Measurements from ENCODE around the gene CRYAA.
"Not testable (repeated sequence)": the region's sequence is repeated elsewhere in the genome, so short reads cannot be mapped to it uniquely, and the experiment has no call there.

CRYAA gene, protein sequence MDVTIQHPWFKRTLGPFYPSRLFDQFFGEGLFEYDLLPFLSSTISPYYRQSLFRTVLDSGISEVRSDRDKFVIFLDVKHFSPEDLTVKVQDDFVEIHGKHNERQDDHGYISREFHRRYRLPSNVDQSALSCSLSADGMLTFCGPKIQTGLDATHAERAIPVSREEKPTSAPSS

DNA sequence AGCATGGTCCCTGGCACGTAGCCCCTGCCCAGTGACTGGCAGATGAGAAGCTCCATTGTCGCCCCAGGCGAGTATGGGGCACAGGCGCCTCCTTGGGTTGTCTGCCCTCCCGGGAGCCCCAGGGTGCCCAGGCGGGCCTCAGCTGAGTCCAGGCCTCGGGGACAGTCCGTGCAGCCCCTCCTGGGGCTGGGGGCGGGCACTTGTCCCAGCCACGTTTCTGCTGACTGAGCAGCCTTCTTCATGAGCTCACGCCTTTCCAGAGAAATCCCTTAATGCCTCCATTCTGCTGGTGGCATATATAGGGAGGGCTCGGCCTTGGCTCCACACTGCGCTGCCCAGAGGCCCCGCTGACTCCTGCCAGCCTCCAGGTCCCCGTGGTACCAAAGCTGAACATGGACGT lies at the start of gene CRYAA:
Gene CRYAA (plus strand): TSS at position 301 of the 400 bp plus-strand sequence. CDS start 92 bp downstream, at position 393.
- not testable (repeated sequence) for DNase-seq

DNA sequence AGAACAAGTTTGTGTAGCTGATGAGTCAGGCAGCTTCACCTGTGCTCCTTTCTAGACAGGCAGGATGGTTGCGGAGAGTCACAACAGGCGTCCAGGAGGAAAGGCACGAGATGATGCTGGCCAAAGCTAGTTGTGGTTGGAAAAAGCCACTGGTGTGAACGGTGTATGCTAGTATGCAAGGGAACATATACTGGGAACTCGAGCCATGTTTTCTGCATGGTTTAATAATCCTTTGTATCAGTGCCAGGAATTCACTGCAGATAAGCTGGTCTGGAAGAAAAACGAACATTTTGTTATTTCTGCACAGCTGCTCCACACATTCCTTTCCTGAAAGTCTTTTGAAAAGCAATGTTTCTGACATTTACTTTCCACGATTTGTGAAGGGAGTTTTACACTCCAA lies 38.7 kb upstream of the CRYAA start:
- DNase-seq = not testable (repeated sequence)

DNA sequence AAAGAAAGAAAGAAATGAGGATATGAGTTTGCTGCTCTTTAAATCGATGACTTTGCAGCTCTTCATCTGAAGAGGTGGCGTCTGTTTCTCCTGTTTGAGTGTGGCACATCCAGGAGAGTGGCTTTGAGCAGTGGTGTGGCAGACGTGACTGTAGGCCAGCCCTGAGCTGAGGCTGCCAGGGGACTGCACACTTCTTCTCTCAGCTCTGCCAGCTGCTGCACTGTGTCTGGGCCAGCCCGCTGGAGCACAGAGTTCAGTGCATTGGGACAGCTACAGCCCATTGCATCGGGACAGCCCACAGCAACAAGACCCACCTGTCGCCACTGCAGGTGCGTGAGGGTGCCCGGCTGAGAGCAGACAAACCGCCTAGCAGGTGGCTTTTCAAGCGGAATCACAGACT lies 34.3 kb upstream of the CRYAA start:
- DNase-seq = not testable (repeated sequence)

DNA sequence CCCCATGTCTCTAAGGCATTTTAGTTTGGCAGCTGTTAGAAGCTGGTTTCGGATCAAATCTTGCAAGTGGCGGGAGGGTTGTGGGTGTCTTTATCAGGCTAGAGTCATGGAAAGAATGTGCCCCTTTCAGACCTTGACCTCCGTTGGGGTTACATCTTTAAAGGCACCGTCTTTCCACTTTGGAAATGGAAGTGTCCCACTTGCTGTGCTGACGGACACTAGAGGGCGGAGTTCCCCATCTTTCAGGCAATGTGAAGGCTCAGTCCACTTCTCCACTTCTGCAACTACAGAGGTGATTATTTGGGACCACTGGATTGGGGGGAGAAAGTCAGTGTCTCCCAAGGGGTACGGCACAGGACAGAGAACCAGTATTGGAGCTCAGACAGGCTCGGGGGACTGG lies 29.9 kb upstream of the CRYAA start:
- not testable (repeated sequence) for DNase-seq

DNA sequence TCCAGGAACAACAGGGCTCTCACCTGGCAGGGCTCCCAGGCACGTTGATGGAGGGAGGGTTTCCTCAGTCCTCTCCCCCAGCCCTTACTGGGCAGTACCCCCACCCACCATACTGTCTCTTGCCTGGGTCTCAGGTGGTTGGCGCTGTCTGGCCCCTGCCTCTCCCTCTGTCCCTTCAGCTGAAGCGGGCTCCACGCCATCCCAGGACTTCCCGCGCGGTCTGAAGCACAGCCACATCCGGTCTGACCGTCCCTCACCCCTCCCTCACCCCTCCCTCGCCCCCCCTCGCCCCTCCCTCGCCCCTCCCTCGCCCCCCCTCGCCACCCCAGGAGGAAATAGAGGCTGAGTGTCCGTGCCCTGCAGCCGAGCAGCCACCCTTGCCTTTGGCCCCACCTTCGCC lies 27.4 kb upstream of the CRYAA start:
- DNase-seq = not testable (repeated sequence)

DNA sequence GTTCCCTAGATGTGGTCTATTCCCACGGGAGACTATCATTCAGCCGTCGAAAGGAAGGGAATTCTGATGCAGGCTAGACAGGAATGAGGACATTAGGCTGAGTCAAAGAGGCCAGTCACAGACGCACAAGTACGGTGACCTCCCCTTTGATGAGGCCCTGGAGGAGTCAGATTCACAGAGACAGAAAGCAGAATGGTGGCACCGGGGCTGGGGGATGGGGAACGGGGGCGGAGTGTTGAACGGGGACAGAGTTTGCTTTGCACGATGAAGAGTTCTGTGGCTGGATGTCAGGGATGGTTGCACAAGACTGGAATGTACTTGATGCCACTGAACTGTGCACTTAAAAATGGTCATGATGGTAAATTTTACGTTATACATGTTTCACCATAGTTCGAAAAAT lies 22.2 kb upstream of the CRYAA start:
- not testable (repeated sequence) for DNase-seq

DNA sequence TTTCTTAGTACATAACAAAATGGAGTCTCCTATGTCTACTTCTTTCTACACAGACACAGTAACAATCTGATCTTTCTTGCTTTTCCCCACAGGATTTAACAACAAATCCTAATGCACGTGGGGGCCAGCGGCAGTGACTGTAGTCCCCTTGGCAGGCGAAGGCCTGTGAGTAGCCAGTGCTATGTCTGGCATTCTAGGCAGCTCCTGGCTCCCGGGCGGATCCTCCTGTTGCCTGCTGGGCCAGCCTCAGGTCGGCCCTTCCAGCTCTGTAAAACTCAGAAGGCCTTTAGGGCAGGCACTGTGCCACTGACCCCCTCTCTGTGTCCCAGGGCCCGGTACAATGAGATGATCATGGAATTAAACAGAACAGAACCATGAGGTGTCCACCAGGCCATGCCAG lies 20.8 kb upstream of the CRYAA start:
- not testable (repeated sequence) for DNase-seq

DNA sequence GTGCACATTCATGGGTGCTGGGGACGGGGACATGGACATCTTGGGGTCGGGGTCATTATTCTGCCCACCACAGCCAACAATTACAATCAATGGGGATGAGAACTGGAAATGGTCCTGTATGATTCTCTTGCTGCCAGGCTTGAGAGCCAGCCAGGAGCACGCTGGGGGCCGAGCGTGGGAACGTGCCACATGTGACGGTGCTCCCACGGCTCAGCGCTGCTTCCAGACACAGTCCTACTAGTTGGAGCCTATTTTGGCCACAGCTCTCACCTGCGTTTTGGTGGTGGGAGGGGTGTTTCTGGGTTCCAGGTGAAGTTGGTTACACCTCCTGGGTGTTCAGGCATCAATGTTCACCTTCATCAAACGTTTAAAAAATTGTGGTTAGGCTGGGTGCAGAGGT lies 19.5 kb upstream of the CRYAA start:
- not testable (repeated sequence) for DNase-seq

DNA sequence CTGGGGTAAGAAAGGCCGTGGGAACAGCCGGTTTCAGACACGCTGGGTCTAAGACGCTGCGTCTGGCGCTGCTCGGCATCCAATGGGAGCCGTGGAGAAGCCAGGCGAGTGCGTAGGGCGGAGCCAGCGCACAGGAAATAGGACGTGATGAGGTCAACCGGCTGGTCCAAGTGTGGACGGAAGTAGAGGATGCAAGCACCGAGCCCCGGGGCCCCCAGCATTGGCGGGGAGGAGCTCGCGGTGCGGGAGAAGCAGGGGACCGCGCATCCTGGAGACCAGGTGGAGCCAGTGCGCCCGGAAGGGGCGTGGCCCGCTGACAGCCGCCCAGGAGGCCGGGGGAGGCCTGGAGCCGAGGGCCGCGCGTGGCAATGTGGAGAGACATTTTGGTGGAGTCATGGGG lies 15.2 kb upstream of the CRYAA start:
- DNase-seq = not testable (repeated sequence)

DNA sequence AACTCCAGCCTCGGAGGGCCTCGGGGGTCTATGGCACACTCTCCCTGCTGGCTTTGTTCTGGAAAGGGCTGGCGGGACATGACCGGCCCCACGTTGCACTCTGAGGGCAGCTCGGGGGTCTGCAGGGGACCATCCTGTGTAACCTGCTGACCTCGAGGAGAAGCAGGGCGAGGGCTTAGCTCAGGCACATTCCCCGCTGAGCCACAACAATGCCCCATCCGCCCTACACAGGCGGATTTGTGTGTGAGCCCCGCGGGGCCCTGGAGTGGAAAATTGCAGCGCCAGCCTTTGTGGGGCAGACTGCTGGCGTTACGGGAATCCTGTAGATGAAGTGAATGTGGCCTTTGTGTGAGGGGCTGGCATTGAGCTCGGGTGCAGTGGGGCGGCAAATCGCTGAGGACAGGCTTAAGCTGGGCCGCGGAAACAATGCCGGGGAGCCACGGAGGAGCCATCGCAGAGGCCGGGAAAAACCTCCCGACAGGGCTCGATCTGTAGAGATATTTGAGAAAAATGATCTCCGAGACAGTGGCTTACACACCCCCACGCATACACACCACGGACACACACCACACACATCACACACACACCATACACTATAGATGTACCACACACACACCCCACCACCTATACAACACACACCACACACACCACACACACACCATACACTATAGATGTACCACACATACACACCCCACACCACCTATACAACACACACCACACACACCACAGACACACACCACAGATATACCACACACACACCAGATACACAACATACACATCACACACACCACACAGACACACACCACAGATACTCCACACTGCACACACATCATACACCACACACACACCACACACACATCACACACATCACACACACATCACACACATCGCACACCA lies 9.3 kb upstream of the CRYAA start:
- not testable (repeated sequence) for DNase-seq

DNA sequence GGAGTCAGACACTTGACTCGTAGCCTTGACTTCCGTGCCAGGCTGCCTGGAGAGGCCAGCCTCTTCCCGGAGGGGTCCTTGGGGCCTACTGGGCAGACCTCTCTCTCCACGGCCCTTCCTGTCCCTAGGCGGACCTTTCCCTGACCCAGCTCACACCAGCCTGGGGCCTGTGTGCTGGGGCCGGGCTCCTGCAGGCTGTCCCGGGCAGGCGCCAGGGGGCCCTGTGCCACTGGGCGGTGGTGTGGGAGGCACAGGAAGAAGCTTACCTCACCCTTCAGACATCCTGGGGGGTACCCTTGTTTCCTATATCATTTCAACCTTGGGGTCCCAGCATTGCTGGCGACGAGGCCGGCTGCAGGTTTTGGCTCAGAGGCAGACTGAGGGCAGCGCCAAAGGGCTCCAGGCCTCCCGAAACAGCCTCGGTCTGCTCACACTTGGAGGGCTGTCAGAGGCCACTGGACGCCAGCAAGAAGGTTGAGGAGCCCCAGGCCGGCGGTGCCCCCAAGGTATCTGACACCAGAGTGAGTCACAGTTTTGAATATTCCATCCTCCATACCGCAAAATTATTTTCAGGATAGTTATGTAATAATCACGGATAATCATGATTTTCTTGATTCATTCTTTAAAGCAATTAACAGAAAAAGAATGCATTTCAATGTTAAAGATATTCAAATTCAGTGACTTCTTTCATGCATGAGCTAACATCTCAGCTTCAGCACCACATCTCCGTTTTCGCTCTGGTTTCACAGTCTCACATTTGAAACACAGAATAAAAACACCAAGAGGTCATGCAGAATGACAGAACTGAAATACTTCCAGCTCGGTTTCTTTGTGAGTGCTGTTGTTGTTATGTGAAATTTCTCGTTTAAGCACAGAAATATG lies 6.7 kb upstream of the CRYAA start:
- not testable (repeated sequence) for DNase-seq

DNA sequence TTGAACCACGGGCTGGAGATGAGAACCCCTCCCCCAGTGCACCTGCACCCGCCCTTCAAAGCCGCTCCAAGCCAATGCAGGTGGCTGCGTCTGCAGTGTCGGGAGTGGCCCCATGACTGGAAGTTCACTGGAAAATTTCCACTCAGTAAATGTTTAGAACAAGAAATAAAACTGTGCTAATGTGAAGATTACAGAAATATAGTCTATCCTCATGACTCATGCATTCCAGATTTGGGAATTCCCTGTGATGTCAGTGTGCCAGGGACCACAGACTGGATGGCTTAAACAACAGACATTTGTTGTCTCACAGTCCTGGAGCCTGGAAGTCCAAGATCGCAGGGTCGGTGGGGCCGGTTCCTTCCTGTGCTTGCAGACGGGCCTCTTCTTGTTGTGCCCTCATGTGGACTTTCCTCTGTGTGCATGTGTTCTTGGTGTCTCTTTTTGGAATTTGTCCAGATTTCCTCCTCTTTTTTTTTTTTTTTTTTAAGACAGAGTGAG lies 6.1 kb upstream of the CRYAA start:
- DNase-seq = not testable (repeated sequence)

DNA sequence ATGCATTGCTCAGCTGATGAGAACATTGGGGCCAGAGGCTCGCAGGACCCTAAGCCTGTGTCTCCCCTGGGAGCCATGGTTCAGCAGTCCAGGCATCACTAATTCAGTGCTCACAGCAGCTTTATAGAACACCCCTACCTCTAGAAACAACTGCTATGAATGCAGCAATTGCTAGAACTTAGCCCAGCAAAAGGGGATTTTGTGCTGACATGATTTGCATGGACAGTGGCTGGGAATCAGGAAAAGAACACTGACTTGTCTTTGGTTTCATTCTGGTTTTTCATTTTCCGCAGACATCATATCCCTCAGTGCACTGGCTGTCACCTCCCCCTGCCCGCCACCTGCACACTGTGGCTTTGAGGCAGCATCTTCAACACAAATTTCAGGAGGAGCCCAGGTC lies 4.0 kb upstream of the CRYAA start:
- not testable (repeated sequence) for DNase-seq

DNA sequence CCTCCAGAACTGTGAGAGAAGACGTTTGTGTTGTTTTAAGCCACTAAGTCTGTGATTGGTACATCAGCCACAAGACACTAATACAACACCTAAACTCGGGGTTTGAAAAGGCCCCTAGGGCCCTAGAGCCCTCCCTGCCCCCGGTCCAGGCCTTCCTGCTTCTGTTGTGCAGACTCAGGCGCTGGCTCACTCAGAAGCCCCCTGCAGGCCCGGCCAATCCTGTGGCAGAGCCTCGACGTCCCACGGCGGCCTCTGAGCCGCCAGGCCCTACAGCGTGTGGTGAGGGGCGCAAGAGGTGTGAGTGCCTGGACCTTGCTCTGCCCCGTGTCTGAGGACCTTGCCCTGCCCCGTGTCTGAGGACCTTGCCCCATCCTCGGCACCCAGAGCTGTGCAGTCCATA lies 3.1 kb upstream of the CRYAA start:
- DNase-seq = not testable (repeated sequence)

DNA sequence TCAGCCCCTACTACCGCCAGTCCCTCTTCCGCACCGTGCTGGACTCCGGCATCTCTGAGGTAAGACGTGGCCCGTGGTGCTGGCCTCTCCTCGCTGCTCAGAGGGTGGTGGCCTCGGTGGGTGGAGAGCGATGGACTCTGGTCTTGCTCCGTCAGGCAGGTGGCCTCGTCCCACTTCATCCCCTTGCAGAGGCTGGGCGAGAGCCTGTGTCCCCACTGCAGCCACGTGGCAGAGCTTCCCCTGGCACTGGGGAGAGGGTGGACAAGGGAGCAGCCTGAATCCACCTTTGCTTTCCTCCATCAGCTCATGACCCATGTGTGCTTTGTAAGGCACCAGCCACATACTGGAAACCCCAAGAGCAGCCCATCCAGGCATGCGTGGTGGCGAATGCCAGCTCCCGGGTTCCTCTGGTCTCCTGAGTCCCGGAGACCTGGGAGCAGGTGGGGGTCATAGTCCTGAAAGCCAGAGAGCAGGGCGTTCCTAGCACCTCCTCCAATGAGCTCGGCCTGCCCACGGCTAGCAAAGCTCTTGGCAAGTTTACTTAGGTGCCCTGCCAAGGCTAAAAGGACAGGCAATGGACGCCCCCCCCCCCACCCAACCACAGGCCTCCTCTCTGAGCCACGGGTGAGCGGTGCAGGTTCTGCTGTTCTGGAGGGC lies 550 bp downstream of the CRYAA start:
- DNase-seq = not testable (repeated sequence)

DNA sequence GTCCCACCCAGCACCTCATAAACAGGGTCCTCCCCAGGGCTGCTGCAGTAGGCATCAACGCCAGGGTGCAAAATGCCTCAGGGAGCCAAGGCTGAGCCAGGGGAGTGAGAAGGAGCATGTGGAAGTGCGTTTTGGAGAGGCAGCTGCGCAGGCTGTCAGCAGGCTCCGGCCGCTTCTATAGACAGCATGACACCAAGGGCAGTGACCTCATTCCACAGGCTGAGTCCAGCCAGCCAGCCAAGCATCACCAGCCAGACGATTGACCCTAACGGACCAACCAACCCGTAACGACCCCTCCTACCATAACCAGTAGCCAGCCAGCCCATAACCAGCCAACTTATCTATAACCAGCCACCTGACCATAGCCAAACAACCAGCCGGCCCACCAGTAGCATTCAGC lies 1.1 kb downstream of the CRYAA start:
- not testable (repeated sequence) for DNase-seq

DNA sequence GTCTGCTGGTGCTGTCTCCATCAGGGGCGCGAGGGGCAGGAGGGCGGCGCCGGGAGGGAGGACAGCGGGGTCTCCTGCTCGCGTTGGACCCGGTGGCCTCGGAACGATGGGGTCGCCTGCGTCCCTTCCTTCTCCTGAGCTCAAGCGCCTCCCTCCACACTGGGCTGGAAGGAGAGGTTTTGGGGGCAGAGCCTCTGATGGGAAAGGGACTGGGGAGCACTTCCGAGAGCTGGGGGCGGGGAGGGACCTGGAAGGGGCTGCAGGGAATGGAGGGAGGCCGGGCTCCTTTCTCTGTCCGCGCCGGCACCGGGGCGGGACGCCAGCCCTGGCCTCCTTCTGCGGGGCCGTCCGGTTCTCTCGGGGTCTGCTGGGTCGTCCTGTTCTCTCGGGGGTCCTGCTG lies 4.0 kb downstream of the CRYAA start:
- DNase-seq = not testable (repeated sequence)

DNA sequence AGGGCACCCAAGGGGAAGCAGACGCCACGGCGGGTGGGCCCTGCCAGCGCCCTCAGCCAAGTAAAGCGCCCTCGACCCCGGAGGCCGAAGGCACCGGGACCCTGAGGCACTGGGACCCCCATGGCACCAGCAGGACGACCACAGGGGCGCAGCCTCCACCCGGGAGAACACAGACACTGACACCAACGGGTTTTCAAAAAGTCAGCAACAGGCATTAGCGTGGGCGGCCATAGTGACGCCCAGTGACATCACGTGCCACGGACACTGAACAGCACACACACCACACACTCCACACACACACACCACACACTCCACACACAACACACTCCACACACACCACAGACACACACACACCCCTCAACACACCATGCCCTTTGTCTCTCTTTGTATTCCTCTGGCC lies 4.6 kb downstream of the CRYAA start:
- DNase-seq = peak; percentile 43

DNA sequence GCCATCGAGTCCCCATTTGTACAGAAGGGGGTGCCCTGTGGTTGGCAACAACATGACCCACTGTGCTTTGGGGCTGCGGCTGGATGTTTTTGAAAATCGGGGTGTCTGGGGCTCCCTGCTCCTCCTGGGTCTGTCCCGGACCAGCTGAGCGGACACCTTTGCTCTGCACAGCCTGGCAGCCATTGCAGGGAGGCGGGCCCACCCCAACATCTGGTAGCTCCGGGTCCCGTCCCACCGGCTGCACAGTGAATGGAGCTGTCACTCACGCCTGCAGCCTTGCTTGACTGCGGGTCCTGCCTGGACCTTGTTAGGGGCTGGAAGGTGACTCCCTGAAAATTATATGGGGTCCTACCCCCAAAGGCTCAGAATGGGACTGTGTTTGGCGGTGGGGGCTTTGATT lies 5.1 kb downstream of the CRYAA start:
- not testable (repeated sequence) for DNase-seq

DNA sequence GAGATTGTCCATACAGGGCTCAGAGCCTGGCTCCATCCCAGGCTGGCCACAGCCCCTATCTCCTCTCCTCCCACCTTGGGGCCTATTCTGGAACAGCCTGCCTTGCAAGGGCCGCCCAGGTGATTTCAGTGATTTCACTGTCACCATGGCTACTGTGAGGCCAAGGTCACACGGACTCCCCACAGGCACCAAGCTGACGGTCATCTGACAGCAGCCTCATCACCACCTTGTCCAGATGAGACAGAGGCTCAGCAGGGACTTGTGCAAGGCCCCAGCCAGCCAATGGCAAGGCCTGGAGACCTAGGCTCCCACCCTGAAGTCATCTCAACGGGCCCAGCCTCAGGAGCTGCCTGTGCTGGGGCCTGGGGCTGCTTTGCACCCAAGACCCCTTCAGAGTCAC lies 6.2 kb downstream of the CRYAA start:
- DNase-seq = not testable (repeated sequence)

DNA sequence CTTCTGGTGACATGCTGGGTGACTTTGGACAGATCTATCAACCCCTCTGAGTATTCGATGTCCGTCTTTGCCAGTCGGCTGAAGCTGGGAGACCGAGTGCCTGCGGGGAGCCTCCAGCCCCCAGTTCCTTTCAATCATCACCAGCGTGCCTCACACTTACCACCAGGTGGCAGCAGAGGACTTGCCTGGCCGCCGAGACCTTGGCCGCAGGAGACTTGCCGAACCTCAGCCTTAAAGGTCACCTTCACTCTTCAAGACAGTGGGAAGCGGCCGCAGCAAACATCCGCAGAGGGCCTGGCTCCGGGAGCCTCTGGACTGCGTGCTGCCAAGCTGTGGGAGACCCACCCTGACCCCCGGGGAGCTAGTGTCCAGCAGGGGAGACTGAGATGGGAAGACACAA lies 7.8 kb downstream of the CRYAA start:
- not testable (repeated sequence) for DNase-seq

Measured in CD4-positive, alpha-beta T cell treated with Interleukin-10 for 1 hour (primary cell).